ENCODE measurements around the gene PGD. TPM values are rescaled to one million over a fixed set of nuclear protein-coding genes. Genes with fewer than 3 reads are reported as not detected.

The PGD gene
- total RNA-seq: 190 and 222 TPM in 2 replicates

GRCh38 chr1:10398734-10399443 is at the start of gene PGD:
PGD (plus strand) TSS chr1:10399064; CDS start chr1:10399118, 54 bp downstream.

GRCh38 chr1:10430216-10431069 is 31.6 kb downstream of the PGD start, which contains the start of gene CENPS:
CENPS (plus strand) TSS chr1:10430433; CDS start chr1:10430518, 85 bp downstream.

GRCh38 chr1:10449751-10450150 is 50.9 kb downstream of the PGD start, which contains the start of gene CORT:
CORT (plus strand) TSS chr1:10450031; CDS start chr1:10450224, 193 bp downstream.

Other genes starting within 250 kb of the PGD start
- gene KIF1B, start 188.5 kb upstream of the PGD start, total RNA-seq: 15.1 and 23.0 TPM in 2 replicates
- gene CENPS, start 31.4 kb downstream of the PGD start, total RNA-seq: 10.2 and 14.5 TPM in 2 replicates
- 0.78 TPM in 1 of 2 replicates, not detected in the other for gene CORT, start 51.0 kb downstream of the PGD start, total RNA-seq
- 41.1 and 46.9 TPM in 2 replicates for gene DFFA, start 73.5 kb downstream of the PGD start, total RNA-seq
- gene PEX14, start 75.9 kb downstream of the PGD start, total RNA-seq: 22.9 and 24.8 TPM in 2 replicates

All from airway epithelial cell (primary cell).